MCF 10A (cell line): ENCODE data around the gene ACCS. TPM values are rescaled to one million over a fixed set of nuclear protein-coding genes. Genes with fewer than 3 reads are reported as not detected.

ENCODE experiments used
- BruUV-seq: library from RNA; stranded (reverse); fragments of 400-500 nt; replicated peaks from 2 replicates; lab custom pipeline; 2021; lab: Mats Ljungman, UMichigan
- CTCF ChIA-PET: fragments of 300-600 bp; sonication (Branson Sonifier 250); formaldehyde crosslinking; extraction: SDS; loops from one replicate; lab custom pipeline; 2021; ENCODE audit warnings: antibody characterized with exemption, inconsistent platforms; lab: Yijun Ruan, JAX
- POLR2A ChIA-PET: fragments of 300-600, 350-650 bp; sonication (Branson Sonifier 250); formaldehyde crosslinking; extraction: SDS; loops from one replicate; lab custom pipeline; 2020; ENCODE audit warnings: antibody characterized with exemption, inconsistent platforms; lab: Yijun Ruan, JAX
- DNase-seq: peaks from one replicate; pipeline ENCODE4 v3.0.0-alpha.2; 2018; ENCODE audit not compliant: unreplicated experiment
- H3K27ac Mint-ChIP-seq: one replicate; pipeline ENCODE4 v1.8.0; 2022; ENCODE audit warnings: mild to moderate bottlenecking, low read depth, mixed read lengths; ENCODE audit not compliant: unreplicated experiment
- H3K27me3 Mint-ChIP-seq: one replicate; pipeline ENCODE4 v1.8.0; 2022; ENCODE audit warnings: mixed read lengths; ENCODE audit not compliant: insufficient read depth, unreplicated experiment
- H3K36me3 Mint-ChIP-seq: one replicate; pipeline ENCODE4 v1.8.0; 2022; ENCODE audit warnings: mild to moderate bottlenecking, moderate library complexity, mixed read lengths; ENCODE audit not compliant: insufficient read depth, unreplicated experiment
- H3K4me1 Mint-ChIP-seq: one replicate; pipeline ENCODE4 v1.8.0; 2022; ENCODE audit warnings: mixed read lengths; ENCODE audit not compliant: insufficient read depth, unreplicated experiment
- H3K4me3 Mint-ChIP-seq: one replicate; pipeline ENCODE4 v1.8.0; 2022; ENCODE audit warnings: mild to moderate bottlenecking, moderate library complexity, mixed read lengths; ENCODE audit not compliant: unreplicated experiment
- H3K9me3 Mint-ChIP-seq: one replicate; pipeline ENCODE4 v1.8.0; 2022; ENCODE audit warnings: mixed read lengths; ENCODE audit not compliant: unreplicated experiment
- CTCF ChIP-seq: fragments of 200-600 bp; IDR thresholded peaks from one replicate; pipeline ENCODE4 v1.8.0; 2022; ENCODE audit warnings: antibody characterized with exemption, mild to moderate bottlenecking; ENCODE audit not compliant: unreplicated experiment
- intact Hi-C: fragments of 100-400 bp; cut with micrococcal nuclease; formaldehyde crosslinking; loops from 2 replicates; pipeline ENCODE4 v1.14.1; 2022
- total RNA-seq: library from RNA; stranded (reverse); gene quantifications from 2 replicates; pipeline ENCODE4 v1.2.3, GENCODE V29; 2022

Gene ACCS
- total RNA-seq, 1 experiment from 2014 or later: 7.9 TPM

GRCh38 chr11:44071157-44071556 lies 5.1 kb downstream of the ACCS start:
- peaks cover 4% of the 10 kb centered on the region for H3K4me1 Mint-ChIP-seq
- intact Hi-C loops: no loop called here
- no peak overlapping the region for H3K27ac Mint-ChIP-seq
- no peak for TF ChIP-seq CTCF
- H3K4me3 Mint-ChIP-seq: no peak overlapping the region
- ChIA-PET POLR2A (no interaction called here), CTCF (interaction anchor here (0.6 to 1.7 kb wide), 8 partner anchors 14 to 181 kb away, joined by 3 to 7 read pairs (median 4); partner anchors contain the start of gene EXT2)
- H3K36me3 Mint-ChIP-seq: peaks cover 6% of the 10 kb centered on the region
- BruUV-seq: no TSS peak
- no peak for DNase-seq
- no peaks in the 10 kb centered on the region for H3K27me3 Mint-ChIP-seq
- no peaks in the 10 kb centered on the region for H3K9me3 Mint-ChIP-seq

- POLR2A ChIA-PET: interaction anchor here (1.0 kb wide), 1 partner anchor 50 kb away, joined by 3 read pairs; no protein-coding TSS in a partner anchor
- no peak for TF ChIP-seq CTCF
- DNase-seq: no peak
- Mint-ChIP-seq H3K4me1 (no peaks in the 10 kb centered on the region), H3K27me3 (no peaks in the 10 kb centered on the region), H3K4me3 (no peak overlapping the region), H3K9me3 (no peaks in the 10 kb centered on the region), H3K27ac (no peak overlapping the region), H3K36me3 (peaks cover 6% of the 10 kb centered on the region)
- CTCF ChIA-PET: interaction anchor here (0.6 to 1.2 kb wide), 4 partner anchors 13 to 193 kb away, joined by 3 to 5 read pairs (median 4); no protein-coding TSS in a partner anchor
- no TSS peak for BruUV-seq
- intact Hi-C loops: no loop called here
These were observed 6.9 kb downstream of the ACCS start for GRCh38 chr11:44072757-44073658.

- BruUV-seq: no TSS peak
- H3K36me3 Mint-ChIP-seq: no peaks in the 10 kb centered on the region
- H3K27me3 Mint-ChIP-seq: no peaks in the 10 kb centered on the region
- intact Hi-C loops: no loop called here
- no peak for TF ChIP-seq CTCF
- CTCF ChIA-PET: interaction anchor here (0.6 to 1.1 kb wide), 4 partner anchors 12 to 809 kb away, joined by 3 to 7 read pairs (median 3); no protein-coding TSS in a partner anchor
- H3K4me3 Mint-ChIP-seq: no peak overlapping the region
- no peaks in the 10 kb centered on the region for H3K9me3 Mint-ChIP-seq
- H3K27ac Mint-ChIP-seq: no peak overlapping the region
- no peak for DNase-seq
- POLR2A ChIA-PET: no interaction called here
- no peaks in the 10 kb centered on the region for H3K4me1 Mint-ChIP-seq
These were observed 12.7 kb downstream of the ACCS start for GRCh38 chr11:44078794-44079193.

- intact Hi-C loops: no loop called here
- ChIA-PET POLR2A (no interaction called here), CTCF (interaction anchor here (1.0 kb wide), 2 partner anchors 15 to 206 kb away, joined by 3 to 7 read pairs; no protein-coding TSS in a partner anchor)
- Mint-ChIP-seq H3K4me1 (no peaks in the 10 kb centered on the region), H3K9me3 (no peaks in the 10 kb centered on the region), H3K27me3 (no peaks in the 10 kb centered on the region), H3K27ac (no peak overlapping the region), H3K4me3 (no peak overlapping the region), H3K36me3 (no peaks in the 10 kb centered on the region)
- BruUV-seq: no TSS peak
- DNase-seq: no peak
- no peak for TF ChIP-seq CTCF
These were observed 13.3 kb downstream of the ACCS start for GRCh38 chr11:44079376-44079775.
